NCI-H1105 (cell line): Measurements from ENCODE around the gene SLC15A3.

Experiments used
- DNase-seq: peaks from one replicate; lab custom pipeline; 2025; lab: John Stamatoyannopoulos, UW

Gene SLC15A3

DNA sequence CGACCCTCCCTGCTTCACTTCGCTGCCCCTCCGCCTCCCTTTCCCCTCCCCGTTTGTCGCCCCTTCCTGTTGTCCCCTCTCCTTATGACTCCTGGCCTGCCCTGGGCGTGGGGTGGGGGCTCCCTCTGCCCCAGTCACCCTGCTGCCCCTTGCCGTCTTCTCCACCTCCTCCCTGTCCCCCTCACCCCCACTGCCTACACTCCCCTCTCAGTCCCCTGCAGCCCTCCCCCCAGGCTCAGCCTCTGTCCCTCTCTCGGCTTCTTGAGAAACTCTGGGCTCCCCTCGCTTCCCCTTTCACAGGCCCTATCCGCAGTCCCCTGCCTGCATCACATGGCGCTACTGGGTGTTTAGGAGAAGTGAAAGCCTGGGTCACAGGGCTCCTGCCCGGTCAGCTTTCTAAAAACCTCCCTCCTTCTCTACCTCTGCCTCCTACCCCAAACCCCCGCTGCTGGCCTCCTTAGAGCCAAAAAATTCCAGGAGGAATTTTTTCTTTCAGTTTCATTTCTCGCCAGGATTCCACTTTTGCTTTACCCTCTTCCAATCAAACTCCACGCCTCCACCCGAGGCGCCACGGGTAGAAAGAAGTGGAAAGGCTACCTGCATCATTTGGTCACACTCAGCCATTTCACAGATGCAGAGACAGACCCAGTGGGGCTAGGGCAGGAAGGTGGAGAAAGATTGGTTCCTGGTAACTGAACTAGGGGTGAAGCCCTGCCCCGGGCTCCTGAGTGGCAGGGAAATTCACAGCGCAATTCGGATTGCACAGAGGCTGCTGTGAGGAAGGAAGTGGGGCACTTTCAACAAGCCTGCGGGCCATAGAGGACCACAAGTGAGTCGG, at the start of gene SLC15A3:
TSS of gene SLC15A3 (minus strand) at position 273 of the 838 bp plus-strand sequence. CDS start 625 bp downstream, outside the sequence.
- DNase-seq: no peak

DNA sequence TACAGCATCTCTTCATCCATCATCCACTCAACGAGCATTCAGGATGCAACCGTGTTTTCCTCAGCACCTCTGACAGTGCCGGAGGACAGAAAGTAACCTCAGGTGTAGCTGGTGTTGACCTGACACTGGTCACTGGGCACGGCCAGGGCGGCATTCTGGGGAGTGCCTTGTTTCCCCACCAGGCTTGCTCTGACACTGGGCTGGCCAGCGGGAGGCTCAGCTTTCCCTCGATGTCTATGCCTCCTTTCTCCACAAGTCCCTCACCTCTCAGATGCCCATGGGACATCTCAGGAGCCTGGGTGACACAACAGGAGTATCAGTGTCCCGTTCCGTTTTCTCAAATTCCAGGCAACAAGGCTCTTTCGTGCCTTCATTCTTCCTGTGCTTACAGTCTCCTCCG, 48.5 kb upstream of the SLC15A3 start:
- no peak for DNase-seq

DNA sequence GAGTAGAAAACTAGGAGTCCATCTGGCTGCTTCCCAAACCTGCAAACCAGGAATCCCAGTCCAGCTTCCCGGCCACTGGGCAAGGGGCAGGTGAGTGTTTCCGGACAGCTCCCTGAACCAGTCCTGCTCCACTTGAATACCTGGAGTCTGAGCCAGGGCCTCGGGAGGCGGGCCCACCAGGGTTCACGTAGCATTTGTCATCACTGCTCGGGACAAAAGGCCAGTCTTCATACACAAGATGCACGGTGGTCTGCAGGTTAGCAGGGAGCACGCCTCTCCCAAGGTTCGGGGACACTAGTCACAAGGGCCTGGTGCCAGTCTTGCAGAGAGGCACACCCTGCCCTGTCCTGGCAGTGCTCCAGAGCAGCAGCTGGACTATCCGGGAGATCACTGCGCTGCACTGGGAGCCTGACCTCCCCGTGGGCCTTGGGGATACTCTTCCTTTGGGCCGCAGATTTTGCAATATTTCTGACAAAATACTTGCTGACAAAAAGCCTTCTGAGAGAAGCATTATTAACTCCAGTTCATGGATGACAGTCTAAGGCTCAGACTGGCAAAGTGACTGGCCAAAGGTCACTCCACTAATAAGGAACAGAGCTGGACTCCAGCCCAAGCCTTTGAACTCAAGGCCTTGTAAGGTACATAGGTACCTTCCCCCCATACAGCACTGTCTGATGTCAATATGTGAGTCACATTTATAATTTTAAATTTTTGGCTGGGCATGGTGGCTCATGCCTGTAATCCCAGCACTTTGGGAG, 44.6 kb upstream of the SLC15A3 start:
- no peak for DNase-seq

DNA sequence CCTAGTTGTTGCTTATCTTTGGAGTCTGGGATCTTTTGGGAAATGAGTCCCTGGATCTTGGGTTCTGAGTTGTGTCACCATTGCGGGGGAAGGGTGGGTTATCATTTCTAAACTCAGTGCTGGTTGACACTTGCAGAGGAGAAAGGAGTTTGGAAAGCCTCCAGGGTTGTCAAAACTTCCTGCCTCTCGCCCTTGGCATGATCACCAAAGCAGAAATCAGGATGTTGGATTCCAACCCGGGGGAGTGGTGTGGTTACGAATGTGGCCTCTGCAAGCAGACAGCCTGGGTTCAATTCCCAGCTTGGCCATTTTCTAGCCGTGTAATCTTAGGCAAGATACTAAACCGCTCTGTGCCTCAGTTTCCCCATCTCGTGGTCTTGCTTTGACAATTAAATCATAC, 43.8 kb upstream of the SLC15A3 start:
- no peak for DNase-seq

DNA sequence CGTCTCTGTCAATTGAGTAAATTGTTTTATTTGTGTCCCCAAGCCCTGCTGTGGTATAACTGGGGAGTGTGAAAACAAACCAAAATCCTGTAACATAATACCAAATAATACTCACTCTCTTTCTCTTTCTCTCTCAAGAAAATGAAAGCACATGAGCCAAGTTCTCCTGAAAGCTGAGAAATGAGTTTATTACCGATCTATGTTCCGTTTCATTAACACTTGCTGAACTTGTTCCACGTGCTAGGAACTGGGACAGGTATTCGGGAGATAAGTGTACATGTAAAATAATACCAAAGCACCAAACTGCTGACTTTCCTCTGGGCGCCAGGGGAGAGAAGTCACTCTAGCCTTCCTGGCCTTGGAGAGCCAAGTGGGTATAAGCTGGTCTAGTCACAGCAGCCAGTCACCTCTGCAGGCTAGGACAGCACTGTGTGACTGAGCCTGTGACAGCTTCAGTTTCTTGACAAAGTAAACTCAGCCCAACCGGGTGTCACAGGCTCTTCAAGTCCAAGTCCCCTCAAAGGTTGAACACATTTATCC, 42.6 kb upstream of the SLC15A3 start:
- no peak for DNase-seq

DNA sequence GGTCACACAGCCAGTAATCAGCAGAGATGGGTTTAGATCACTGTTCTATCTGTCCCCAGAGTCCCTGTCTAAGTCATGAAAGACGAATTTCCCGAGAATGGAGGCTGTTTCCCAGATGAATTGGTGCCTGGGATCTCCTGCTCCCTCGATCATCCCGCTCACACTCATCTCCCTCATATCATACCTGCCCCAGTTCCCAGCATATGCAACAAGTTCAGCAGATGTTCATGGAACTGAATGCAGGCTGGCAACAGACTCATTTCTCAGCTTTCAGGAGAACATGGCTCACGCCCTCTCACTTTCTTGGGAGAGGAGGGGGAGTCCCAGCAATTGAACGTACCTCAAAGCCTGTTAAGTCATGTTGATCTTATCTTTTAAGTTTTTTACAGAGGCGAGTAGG, 41.6 kb upstream of the SLC15A3 start:
- DNase-seq: no peak

DNA sequence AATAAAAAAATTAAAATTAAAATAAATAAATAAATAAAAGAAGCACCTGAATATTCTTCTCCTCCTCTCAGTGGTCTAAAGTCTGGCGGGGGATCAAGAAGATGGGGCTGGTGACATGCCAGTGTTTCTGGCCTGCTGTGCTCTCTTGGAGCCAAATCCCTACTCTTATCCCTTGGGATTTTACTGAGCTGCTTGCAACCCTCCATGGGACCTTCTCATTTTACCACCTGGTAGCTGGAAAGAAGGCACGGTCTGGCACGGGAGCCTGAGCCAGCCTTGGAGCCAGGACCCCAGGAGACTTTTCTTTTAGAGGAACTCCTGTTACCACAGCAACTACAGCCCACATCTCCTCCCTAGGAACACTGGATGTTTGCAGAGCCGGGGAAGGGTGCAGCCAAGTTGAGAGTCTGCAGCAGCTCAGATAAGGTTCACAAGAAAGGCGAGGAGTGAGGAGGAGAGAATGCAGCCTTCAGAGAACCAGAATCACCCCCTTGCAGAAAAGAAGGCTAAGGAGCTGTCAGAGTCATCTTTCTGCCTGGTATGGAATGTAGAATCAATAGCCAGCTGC, 41.0 kb upstream of the SLC15A3 start:
- no peak for DNase-seq

DNA sequence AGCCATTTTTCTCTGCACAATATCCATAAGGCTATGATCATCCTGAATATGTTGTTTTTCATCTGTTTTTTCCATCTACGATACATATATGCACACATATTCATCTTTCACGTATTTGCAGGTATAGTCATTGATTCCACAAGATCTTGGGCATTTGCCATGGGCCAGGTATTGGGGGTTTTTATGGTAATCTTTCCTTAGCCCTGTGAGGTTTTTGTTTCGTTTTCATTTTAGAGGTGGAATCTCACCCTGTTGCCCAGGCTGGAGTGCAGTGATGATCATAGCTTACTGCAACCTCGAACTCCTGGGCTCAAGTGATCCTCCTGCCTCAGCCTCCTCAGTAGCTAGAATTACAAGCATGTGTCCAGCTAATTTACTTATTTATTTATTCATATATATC, 39.5 kb upstream of the SLC15A3 start:
- no peak for DNase-seq

DNA sequence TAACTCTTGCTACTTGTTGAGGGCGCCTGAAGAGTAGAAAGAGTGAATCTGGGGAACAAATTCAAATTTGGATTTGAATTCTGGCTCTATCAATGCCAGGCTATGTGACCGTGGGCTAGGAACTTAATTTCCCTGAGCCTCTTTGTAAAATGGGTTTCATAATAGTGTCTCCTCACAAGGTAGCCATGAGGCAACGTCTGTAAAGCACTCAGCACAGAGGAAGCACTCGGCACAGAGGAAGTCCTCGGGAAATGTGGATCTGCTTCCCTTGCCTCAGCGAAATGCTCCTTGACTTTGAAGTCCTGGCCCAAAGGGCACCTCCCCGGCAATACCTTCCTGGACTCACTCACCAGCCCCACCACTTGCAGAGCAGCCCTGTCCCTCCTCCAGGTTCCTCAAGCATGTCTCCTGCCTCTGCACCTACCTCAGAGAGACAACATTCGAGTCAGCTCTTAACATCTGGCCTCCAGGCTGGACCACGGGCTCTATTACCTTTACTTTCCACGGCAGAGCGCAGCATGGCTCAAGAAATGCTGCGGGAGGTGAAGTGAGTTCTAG, 37.2 kb upstream of the SLC15A3 start:
- DNase-seq: no peak

DNA sequence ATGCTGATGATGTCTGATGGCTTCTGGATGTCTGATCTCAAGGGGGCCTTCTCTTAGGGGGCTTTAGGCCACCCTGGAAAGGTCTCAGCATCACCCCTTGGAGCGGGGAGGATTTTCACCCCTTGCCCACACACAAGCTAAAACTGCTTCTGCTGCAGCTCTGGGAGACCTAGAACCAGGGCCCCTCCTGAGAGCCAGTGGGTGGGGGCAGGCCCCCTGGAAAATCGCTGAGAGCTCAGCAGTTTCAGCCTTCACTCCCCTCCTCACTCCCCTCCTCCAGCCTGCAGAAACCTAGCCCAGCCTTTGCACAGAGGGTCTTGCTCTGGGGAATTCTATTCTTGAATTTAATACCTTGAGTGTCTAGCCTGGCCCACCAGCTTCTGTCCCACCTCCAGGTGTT, 36.7 kb upstream of the SLC15A3 start:
- no peak for DNase-seq

DNA sequence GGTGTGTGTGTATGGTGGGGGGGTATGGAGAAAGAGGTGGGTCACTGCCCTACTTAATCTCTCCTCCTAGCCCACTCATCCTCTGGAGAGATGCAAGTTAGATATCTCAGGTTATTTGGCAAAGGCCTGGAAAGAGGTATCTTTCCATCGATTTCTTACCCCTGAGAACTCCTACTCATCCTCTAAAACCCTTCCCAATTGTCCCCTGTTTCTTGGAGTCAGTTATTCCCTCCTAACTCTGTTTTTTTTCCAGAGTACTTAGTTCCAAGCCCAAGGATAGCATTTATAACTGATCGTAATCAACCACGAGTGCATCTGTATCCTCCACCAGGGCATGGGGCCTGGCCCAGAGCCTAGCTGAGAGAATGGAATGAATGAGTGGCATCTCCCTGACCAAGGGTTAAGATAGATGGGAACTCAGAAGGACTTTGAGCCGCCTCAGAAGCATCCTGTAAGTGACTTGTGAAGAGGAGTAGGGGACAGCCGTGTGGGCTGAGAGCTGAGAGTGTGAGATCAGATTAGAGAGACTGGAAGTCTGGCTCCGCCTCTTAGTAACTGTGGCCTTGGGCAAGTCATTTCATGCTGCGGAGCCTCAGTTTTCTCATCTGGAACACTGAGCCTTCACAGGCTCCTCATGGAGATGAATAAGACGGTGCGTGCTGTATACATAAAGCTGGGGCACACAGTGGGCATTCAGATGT, 35.8 kb upstream of the SLC15A3 start:
- DNase-seq: no peak

DNA sequence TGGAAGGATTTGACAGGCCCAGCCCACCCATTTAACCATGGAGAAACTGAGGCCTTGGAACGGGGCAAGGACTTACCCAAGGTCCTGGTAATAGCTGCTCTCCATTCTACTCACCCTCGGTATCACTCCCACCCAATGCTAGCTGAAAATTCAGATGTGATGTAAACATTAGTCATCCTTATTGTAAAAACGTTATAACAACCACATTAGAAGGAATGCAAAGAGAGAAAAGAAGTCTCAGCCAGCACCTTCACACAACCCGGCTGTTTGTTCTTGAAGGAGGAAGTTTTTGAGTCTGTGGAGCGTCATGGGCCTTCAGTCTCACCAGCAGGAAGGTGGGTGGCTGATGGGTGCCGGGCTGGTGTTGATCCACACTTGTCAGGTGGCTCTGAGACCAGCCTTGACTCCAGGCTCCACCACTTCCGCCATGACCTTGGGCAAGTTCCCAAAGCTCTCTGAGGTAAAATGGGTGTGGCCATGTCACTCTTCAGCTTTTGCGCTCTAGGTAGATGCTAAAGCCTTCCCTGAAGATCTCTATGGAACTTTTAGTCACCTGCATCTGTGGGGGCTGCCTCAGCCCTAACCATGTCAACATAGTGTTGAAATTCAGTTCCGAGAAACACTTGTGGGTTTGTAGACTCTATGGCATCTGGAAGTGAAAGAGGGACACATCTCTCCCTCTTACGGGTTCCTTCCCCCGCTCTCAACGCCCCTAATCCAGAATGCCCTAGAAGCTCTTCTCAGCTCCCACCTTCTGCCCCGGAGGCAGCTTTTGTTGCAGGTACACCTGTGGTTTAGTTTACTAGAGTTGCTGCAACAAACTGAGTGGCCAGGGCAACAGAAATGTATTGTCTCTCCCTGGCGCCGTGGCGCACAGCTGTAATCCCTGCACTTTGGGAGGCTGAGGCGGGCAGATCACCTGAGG, 34.3 kb upstream of the SLC15A3 start:
- DNase-seq: no peak

DNA sequence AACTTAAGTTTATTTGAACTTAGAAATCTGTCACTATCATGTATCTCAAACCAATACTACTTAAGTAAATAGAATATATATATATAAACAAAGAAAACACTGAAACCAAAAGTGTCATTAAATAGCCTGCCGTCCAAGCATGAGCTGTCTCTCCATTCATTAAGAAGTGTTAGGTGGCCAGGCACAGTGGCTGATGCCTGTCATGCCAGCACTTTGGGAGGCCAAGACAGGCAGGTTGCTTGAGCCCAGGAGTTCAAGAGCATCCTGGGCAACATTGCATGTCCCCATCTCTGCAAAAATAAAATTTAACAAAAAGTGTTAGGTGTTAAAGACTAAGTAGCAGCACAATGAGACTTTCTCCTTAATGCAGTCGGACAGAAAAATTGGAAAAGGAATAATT, 33.5 kb upstream of the SLC15A3 start:
- no peak for DNase-seq

DNA sequence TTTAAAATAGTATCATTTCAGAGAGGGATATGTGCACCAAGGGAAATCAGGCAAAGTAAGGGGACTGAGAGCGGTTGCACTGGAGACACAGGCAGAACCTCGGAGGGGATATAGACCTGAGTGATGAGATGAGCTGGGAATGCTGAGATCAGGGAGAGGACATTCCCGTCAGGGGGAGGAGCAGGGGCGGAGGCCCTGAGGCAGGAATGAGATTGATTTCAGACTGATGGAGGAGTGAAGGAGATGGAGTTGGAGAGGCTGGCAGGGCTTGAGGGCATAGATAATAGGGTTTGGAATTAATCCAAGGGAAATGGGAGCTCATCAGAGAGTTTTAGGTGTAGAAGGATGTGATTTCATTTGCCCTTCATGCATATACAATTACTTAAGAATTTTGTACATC, 32.7 kb upstream of the SLC15A3 start:
- no peak for DNase-seq

DNA sequence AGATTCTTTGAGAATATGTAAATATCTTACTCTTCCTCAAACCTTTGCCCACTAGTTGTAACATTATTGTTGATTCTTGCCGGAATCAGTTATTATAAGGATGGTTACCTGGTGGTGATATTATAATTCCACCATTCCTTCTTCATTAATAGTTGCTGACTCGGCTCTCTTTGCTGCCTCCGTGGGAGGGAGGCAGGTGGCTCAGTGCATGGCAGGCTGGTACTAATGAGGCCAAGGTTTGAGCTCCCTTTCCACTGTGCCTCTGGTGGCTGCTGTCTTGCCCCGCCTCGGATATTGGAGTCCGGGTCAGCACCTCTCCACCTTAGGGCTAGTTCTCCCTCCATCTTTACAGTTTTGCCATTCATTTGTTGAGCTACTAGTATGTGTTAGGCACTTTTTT, 32.2 kb upstream of the SLC15A3 start:
- no peak for DNase-seq

DNA sequence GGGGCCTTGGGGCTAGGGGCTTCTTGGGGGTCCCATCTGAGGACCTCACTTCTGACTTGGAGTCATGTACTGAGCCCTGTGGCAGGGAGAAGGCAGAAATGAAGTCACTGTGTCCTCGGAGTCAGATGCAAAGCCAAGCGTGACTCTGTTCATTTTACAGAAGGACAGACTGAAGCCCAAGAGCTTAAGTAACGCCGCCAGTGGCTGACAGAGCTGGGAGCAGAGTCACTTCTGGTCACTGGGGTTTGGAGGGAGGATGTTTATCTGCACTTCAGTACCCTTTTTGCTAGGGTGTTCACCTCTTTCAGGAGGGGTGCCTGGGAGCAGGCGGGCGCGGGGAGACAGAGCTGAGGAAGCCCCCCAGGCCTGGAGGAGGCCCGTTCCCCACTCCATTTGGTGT, 30.2 kb upstream of the SLC15A3 start:
- DNase-seq: no peak

DNA sequence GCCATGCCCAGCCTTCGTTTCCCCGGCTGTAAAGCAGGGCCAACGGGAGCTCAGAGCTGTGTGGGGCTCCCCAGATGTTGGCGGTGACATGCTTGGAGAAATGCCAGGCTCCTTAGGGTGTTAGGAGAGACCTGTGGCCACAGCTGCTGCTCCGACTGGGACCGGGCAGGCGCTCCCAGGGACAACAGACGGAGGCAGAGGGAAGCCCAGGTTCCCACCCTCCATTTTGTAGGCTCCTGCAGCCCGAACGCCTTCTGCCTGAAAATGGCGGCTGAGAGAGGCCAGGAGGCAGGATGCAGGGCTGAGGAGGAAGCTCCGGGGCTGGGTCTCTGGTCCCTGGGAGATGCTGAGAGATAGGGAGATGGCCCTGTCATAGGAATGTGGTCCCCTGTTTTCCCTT, 29.5 kb upstream of the SLC15A3 start:
- DNase-seq: no peak

DNA sequence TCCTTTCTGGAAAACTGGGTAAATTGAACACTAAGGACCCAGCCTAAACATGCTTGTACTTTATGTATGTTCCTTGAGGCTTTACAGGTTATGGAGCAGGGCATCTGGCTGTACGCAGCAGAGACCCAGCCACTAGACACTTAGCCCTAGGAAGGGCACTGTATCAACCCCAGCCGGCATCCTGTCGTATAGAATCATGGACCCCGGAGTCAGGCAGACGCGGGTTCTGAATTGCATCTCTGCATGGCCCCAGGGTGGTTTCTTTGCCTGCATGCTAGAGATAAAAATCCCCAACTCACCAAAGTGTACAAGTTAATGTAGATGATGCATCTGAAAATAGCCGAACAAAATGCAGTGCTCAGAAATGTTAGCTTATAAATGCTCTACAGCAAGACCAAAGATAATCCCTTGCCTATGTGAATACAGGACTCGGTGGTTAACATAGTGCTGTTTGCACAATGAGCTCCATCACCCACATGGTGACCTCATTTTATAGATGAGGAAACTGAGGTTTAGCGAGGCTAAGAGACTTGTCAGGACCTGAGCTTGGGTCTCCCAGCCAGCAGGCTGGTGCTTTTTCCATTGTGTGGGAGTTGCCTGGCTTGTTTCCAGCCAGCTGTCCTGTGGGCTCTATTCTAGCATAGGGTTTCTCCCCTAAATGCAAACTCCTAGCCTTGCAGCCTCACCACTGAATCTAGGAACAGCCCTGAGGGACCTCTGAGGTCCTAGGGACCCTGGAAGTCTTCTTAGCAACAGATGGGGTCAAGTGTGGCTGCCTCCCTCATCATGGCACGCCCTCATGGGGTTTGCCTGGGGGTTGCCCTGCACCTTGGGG, 26.8 kb upstream of the SLC15A3 start:
- no peak for DNase-seq

DNA sequence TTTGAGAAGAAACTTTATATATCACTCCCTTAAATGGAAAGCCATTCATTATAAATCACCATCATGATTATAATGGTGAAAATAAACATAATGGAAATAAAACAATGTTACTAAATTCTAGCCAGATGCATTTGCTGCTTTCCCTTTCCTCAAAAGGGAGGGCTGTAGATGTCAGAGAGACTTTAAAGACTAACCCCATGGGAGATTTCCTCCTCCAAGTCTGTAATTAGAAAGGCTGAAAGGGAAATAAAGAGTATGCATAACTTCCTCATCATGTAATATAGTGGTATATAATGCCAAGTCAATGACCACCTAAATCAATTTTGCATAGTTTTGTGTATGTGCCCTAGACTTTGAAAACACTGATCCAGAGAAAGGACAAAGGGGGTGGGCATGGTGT, 25.9 kb upstream of the SLC15A3 start:
- DNase-seq: no peak

DNA sequence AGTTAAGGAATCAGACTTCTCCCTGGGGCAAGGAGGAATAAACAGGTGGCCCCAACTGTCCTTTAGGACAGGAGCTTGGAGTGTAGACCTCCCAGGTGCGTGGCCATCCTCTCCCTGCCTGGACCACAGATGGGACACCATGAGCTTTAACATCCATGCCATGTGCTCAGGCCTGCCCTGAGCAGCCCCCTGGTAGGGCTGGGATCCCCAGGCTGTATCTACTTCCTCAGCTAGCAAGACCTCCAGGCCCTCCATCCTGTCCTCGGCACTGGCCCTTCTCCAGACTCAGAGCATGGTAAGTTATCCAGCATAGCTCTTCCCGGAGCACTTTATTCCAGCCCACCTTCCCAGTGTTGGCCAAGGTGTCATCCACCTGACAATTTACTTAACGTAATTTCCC, 25.2 kb upstream of the SLC15A3 start:
- no peak for DNase-seq
